Heart left ventricle (tissue), 16 donors: ENCODE data around the gene MRPL23. TPM values are rescaled to one million over a fixed set of nuclear protein-coding genes. Genes with fewer than 3 reads are reported as not detected.
A peak's percentile ranks its signal among the peaks of the same experiment; 100 is the strongest.

Source experiments
- ATAC-seq, 4 donors: fragments of 200-7000 bp; cut with Tn5 transposase; one replicate each; pipeline ENCODE4 v1.9.1; 2020 to 2022; ENCODE audit warnings: moderate library complexity in 4 of 4, mild to moderate bottlenecking in 3 of 4, moderate number of reproducible peaks in 1 of 4
- DNase-seq, 5 donors: peaks; one replicate each; pipeline ENCODE4 v3.0.0-alpha.2; 2020
- H3K27ac ChIP-seq, 12 donors: fragments of 200-600 bp; sonication (generic) in 4 of 12; one replicate each; pipeline versions ENCODE4 v1.5.0 to v1.8.0; 2016 to 2022; ENCODE audit warnings: mild to moderate bottlenecking in 2 of 12
- H3K27me3 ChIP-seq, 9 donors: fragments of 200-600 bp; sonication (generic) in 2 of 9; one replicate each; pipeline versions ENCODE4 v1.5.1 to v1.8.0; 2016 to 2022; ENCODE audit warnings: mild to moderate bottlenecking in 3 of 9
- H3K36me3 ChIP-seq, 9 donors: fragments of 200-600 bp; sonication (generic) in 2 of 9; one replicate each; pipeline versions ENCODE4 v1.5.0 to v1.8.0; 2018 to 2022; ENCODE audit warnings: mild to moderate bottlenecking in 2 of 9
- H3K4me1 ChIP-seq, 12 donors: fragments of 200-600 bp; sonication (generic) in 4 of 12; one replicate each; pipeline versions ENCODE4 v1.5.0 to v1.8.0; 2016 to 2022; ENCODE audit warnings: mild to moderate bottlenecking in 3 of 12
- H3K4me3 ChIP-seq, 12 donors: fragments of 200-600 bp; sonication (generic) in 4 of 12; one replicate each; pipeline versions ENCODE4 v1.5.0 to v1.8.0; 2017 to 2022; ENCODE audit warnings: mild to moderate bottlenecking in 9 of 12, moderate library complexity in 4 of 12
- H3K9me3 ChIP-seq, 12 donors: fragments of 200-600 bp; sonication (generic) in 4 of 12; one replicate each; pipeline versions ENCODE4 v1.5.0 to v1.8.0; 2016 to 2022; ENCODE audit warnings: mild to moderate bottlenecking in 1 of 12
- POLR2A ChIP-seq, 2 donors: fragments of 450-650 bp; IDR thresholded peaks; one replicate each; pipeline ENCODE4 v1.6.1; 2017; ENCODE audit warnings: antibody characterized with exemption in 2 of 2, mild to moderate bottlenecking in 2 of 2, moderate library complexity in 2 of 2
- WGBS, 4 donors: extraction: QIAGEN DNeasy Blood & Tissue Kit in 2 of 4; methylation state at CpG; one replicate each; pipeline versions ENCODE4 v1.1.5 to v1.1.7; 2013 to 2018; 5-methylcytosine and 5-hydroxymethylcytosine counted together
- intact Hi-C, 10 donors: fragments of 100-400 bp; cut with DNase I; formaldehyde crosslinking; loops; one replicate each; pipeline versions ENCODE4 v1.11.1 to v1.14.2; 2022
- polyA plus RNA-seq, 2 donors: library from polyadenylated mRNA; stranded (reverse); fragments of 200-250 nt; gene quantifications; one replicate each; pipeline ENCODE4 v1.2.3, GENCODE V29; 2013
- total RNA-seq, 9 donors: library from RNA; depleted of rRNA in 2 of 9; stranded (reverse); fragments of >200 nt in 2 of 9; fragmentation: NEBNext Ultra II Directional in 3 of 9; extraction: Animal tissue kit (Norgen Biotek cat#: 25700) in 3 of 9; gene quantifications; one replicate each; pipeline versions ENCODE4 v1.1.0 to v1.2.4, GENCODE V29; 2016 to 2023
- TF ChIP-seq, protein P1 (sequence below), 12 donors: fragments of 200-600 bp; sonication (generic) in 4 of 12; IDR thresholded peaks; one replicate each; pipeline versions ENCODE4 v1.5.0 to v1.8.0; 2018 to 2022; ENCODE audit warnings: antibody characterized with exemption in 12 of 12, mild to moderate bottlenecking in 5 of 12
- donor health status: ischemic (EF 13 %, LVEDD 7.1; RV severe dilation, severe dysfunction).
- donor health status: healthy with polysubstance abuse.
- donor health status: DM: no; HTN: yes; CAD: no.
- donor health status: DM: no; HTN: no; CAD: no.
- donor health status: ischemic (EF 25% LVEDD 6.9; RV normal size, moderate dysfunction).
- donor health status: ischemic (EF 25% LVEDD 5.7; RV mildly dilated, moderate dysfunction).
- donor health status: healthy.
- donor health status: DM: yes; HTN: yes; CAD: no.
- donor health status: ischemic (EF 35%, LVEDD 5.7; RV mildly dilated, moderate dysfunction).
- donor health status: nonischemic (EF 11% LVEDD 7.7; RV severe dilation, severe dysfunction).
- donor health status: DM: yes; HTN: yes; CAD: no.
- donor health status: PGD.
- donor health status: ischemic (EF 29% LVEDD 5.4; RV normal size, mild dysfunction).
- donor health status: nonischemic (EF 23%, LVEDD 6.1; RV moderate dilation, normal function).

MRPL23 gene
- total and polyA plus RNA-seq, 11 donors, result 44.0 to 183 (median 93.3) TPM

GRCh38 chr11:1936072-1936780 lies 10.9 kb upstream of the MRPL23 start:
- no peak overlapping the region for H3K4me3 ChIP-seq
- peaks cover 0 to 25% (median 12%) of the 10 kb centered on the region in 12 donors for H3K4me1 ChIP-seq
- whole genome bisulfite sequencing, 4 donors, result 89 to 97% (median 93%) methylated on average over 12 to 34 of the region's 34 CpGs
- no peaks in the 10 kb centered on the region for H3K36me3 ChIP-seq
- intact Hi-C loops, result no loop called here
- ATAC-seq (peak in 1 of 4 donors; percentile 3), DNase-seq (peak in 2 of 5 donors; percentile 15 to 55)
- no peak overlapping the region for H3K27ac ChIP-seq
- no peaks in the 10 kb centered on the region for H3K9me3 ChIP-seq
- no peaks in the 10 kb centered on the region for H3K27me3 ChIP-seq
- TF ChIP-seq, protein P1, sequence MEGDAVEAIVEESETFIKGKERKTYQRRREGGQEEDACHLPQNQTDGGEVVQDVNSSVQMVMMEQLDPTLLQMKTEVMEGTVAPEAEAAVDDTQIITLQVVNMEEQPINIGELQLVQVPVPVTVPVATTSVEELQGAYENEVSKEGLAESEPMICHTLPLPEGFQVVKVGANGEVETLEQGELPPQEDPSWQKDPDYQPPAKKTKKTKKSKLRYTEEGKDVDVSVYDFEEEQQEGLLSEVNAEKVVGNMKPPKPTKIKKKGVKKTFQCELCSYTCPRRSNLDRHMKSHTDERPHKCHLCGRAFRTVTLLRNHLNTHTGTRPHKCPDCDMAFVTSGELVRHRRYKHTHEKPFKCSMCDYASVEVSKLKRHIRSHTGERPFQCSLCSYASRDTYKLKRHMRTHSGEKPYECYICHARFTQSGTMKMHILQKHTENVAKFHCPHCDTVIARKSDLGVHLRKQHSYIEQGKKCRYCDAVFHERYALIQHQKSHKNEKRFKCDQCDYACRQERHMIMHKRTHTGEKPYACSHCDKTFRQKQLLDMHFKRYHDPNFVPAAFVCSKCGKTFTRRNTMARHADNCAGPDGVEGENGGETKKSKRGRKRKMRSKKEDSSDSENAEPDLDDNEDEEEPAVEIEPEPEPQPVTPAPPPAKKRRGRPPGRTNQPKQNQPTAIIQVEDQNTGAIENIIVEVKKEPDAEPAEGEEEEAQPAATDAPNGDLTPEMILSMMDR (IDR thresholded peaks at IDR 0.05), result no peak
- no peak for TF ChIP-seq POLR2A (IDR thresholded peaks at IDR 0.05)

DNA sequence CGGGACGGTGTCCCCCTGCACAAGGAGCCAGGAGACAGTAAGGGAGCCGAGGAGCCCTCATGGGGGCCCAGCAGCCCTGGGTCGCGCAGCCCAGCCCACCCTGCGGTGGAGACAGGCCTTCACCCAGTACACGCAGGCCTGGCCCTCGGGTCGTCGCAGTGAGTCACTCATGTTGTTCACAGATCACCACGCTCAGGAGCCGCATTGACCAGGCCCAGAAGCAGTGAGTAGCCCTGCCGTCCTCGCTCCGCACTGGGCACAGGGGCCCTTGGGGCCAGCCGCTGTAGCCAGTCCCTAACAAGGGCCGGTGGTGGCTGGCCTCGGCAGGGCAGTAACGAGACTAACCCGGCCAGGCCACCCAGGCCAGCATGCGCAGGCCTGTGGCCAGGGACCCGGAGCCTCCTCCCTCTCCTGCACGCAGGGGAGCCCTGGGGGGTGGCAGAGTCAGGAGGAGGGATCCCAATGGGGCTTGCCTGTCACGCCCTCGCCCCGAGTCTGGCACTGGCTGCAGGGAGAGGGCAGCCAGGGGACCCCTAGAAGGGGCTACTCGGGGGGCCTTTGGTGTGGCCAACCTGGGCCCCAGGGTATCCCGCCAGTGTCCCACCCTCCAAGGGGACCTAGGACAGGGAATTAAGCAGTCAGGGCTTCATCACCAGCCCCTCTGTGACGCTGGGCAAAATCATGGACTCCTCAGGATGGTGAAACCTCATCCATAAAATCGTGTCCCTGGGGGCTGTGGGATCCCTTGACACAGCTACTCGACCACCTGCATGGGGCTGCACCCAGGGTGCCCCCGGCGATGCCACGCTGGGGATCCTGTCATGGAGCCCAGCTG lies 10.1 kb upstream of the MRPL23 start:
- WGBS, 4 donors, result 88 to 95% (median 90%) methylated on average over 18 to 34 of the region's 34 CpGs
- DNase-seq (peak in 3 of 5 donors; percentile 19 to 64 (median 30)), ATAC-seq (peak in 1 of 4 donors; percentile 3)
- intact Hi-C loops, result no loop called here
- H3K4me1 ChIP-seq, result peaks cover 0 to 17% (median 10%) of the 10 kb centered on the region in 12 donors
- no peaks in the 10 kb centered on the region for H3K36me3 ChIP-seq
- H3K27ac ChIP-seq, result peak overlapping the region in 1 of 12 donors; percentile 71
- no peaks in the 10 kb centered on the region for H3K27me3 ChIP-seq
- H3K4me3 ChIP-seq, result no peak overlapping the region
- H3K9me3 ChIP-seq, result no peaks in the 10 kb centered on the region
- TF ChIP-seq, protein P1 (IDR thresholded peaks at IDR 0.05), result no peak
- no peak for TF ChIP-seq POLR2A (IDR thresholded peaks at IDR 0.05)

DNA sequence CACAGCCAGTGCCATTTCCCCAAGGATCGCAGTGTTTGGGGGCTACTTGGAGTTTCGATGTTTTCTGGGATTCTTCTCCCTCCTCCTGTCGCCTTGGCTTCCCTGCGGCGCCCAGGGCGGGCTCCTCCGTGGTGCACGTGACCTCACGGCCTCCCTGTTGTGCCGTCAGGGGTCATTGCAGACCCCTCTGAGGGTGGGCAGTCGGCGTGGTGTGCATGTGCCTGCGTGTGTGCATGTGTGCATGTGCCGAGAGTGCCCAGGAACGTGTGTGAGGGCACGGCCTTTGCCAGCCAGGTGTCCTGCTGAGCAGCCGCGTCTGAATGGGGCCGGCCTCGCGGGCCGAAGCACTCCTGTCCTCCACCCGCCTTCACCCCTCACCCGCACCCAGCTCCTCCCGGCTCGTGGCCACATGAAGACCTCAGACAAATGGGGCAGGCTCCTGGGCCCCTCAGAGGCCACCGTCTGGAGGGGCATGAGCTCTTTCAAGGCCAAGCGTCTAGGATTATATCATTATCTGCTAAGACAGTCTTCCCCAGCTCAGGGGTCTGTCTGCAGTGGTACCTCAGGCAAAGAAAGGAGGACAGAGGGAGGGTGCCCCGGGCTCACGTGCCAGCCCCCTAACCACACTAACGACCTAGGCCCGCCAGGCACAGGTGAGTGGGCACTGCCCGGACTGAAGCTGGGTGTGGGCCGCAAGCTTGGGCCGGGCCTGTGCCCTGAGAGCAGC lies 9.4 kb upstream of the MRPL23 start:
- no peaks in the 10 kb centered on the region for H3K9me3 ChIP-seq
- H3K27ac ChIP-seq, result peak overlapping the region in 7 of 12 donors; percentile 4 to 79 (median 74)
- ATAC-seq, result no peak
- H3K36me3 ChIP-seq, result no peaks in the 10 kb centered on the region
- WGBS, 4 donors, result 81 to 89% (median 86%) methylated on average over 16 to 35 of the region's 35 CpGs
- intact Hi-C loops, result loop anchor here in 2 of 10 donors (1.0 kb wide), 1 partner anchor 23 kb away; no protein-coding TSS in a partner anchor
- TF ChIP-seq POLR2A (IDR thresholded peaks at IDR 0.05), result no peak
- TF ChIP-seq, protein P1 (IDR thresholded peaks at IDR 0.05), result no peak
- H3K27me3 ChIP-seq, result no peaks in the 10 kb centered on the region
- DNase-seq, result peak in 3 of 5 donors; percentile 13 to 51 (median 20)
- peaks cover 0 to 18% (median 9%) of the 10 kb centered on the region in 12 donors for H3K4me1 ChIP-seq
- no peak overlapping the region for H3K4me3 ChIP-seq
